SK-N-MC (cell line): ENCODE measurements around the gene PSMD11.

Experiments used
- EZH2 ChIP-seq: fragments of 200-600 bp; sonication (generic); IDR thresholded peaks from one replicate; pipeline ENCODE4 v1.6.1; 2017; ENCODE audit warnings: antibody characterized with exemption
- POLR2AphosphoS5 ChIP-seq: IDR thresholded peaks from 2 replicates; pipeline ENCODE4 v1.6.1; 2012; ENCODE audit warnings: mild to moderate bottlenecking, low read depth, low read length, borderline replicate concordance

- TF ChIP-seq EZH2 (no peak), POLR2AphosphoS5 (no peak)
Measured at GRCh38 chr17:32516450-32516849, 72.1 kb downstream of the PSMD11 start.
